HEK293T (cell line): ENCODE measurements around the gene HNRNPK.

Source experiments
- BHLHE40 ChIP-seq: fragments of 450-650 bp; IDR thresholded peaks from 2 replicates; pipeline ENCODE4 v1.6.1; 2016; ENCODE audit warnings: mild to moderate bottlenecking, moderate library complexity, borderline replicate concordance
- FOXA1 ChIP-seq: fragments of 450-650 bp; IDR thresholded peaks from 2 replicates; pipeline ENCODE4 v1.6.1; 2016; ENCODE audit warnings: mild to moderate bottlenecking
- ZNF384 ChIP-seq: fragments of 450-650 bp; IDR thresholded peaks from 2 replicates; pipeline ENCODE4 v1.6.1; 2016

GRCh38 chr9:83979812-83980394, at the start of gene HNRNPK:
- TF ChIP-seq FOXA1 (no peak), BHLHE40 (no peak), ZNF384 (no peak)
